Measurements from ENCODE around the gene ZC3HAV1.

DNA sequence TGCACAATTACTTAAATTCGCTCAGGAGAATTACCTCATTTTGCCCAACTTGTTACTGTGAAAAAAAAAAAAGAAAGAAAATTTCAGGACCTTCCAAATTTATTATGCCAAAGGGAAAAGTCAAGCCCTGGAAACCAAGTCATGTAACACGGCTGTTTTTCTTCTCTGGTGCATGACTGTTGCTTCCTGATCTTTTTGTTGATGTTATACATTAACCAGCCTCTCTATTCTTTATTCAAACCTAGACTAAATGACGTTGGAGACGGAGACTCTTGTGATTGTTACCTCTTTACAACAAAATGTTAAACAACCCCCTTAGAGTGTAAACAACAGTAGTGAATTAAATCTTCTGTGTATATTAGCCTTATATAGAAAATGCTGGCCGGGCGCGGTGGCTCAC, 16.1 kb upstream of the ZC3HAV1 start:
- no peak for TF ChIP-seq SP1 (CRISPR knock-in tag; conservative IDR thresholded peaks at IDR 0.05)
- TF ChIP-seq, protein P1, sequence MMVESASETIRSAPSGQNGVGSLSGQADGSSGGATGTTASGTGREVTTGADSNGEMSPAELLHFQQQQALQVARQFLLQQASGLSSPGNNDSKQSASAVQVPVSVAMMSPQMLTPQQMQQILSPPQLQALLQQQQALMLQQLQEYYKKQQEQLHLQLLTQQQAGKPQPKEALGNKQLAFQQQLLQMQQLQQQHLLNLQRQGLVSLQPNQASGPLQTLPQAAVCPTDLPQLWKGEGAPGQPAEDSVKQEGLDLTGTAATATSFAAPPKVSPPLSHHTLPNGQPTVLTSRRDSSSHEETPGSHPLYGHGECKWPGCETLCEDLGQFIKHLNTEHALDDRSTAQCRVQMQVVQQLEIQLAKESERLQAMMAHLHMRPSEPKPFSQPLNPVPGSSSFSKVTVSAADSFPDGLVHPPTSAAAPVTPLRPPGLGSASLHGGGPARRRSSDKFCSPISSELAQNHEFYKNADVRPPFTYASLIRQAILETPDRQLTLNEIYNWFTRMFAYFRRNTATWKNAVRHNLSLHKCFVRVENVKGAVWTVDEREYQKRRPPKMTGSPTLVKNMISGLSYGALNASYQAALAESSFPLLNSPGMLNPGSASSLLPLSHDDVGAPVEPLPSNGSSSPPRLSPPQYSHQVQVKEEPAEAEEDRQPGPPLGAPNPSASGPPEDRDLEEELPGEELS (CRISPR knock-in tag; IDR thresholded peaks at IDR 0.05), result no peak
- TF ChIP-seq ELF4 (CRISPR knock-in tag; IDR thresholded peaks at IDR 0.05; ENCODE audit: low read depth), result no peak
- TF ChIP-seq, protein P2, sequence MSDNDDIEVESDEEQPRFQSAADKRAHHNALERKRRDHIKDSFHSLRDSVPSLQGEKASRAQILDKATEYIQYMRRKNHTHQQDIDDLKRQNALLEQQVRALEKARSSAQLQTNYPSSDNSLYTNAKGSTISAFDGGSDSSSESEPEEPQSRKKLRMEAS (CRISPR knock-in tag; IDR thresholded peaks at IDR 0.05), result no peak
- TF ChIP-seq ZNF416 (CRISPR knock-in tag; IDR thresholded peaks at IDR 0.05), result no peak
- TF ChIP-seq, protein P3, sequence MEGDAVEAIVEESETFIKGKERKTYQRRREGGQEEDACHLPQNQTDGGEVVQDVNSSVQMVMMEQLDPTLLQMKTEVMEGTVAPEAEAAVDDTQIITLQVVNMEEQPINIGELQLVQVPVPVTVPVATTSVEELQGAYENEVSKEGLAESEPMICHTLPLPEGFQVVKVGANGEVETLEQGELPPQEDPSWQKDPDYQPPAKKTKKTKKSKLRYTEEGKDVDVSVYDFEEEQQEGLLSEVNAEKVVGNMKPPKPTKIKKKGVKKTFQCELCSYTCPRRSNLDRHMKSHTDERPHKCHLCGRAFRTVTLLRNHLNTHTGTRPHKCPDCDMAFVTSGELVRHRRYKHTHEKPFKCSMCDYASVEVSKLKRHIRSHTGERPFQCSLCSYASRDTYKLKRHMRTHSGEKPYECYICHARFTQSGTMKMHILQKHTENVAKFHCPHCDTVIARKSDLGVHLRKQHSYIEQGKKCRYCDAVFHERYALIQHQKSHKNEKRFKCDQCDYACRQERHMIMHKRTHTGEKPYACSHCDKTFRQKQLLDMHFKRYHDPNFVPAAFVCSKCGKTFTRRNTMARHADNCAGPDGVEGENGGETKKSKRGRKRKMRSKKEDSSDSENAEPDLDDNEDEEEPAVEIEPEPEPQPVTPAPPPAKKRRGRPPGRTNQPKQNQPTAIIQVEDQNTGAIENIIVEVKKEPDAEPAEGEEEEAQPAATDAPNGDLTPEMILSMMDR (IDR thresholded peaks at IDR 0.05), result no peak
- TF ChIP-seq, protein P4, sequence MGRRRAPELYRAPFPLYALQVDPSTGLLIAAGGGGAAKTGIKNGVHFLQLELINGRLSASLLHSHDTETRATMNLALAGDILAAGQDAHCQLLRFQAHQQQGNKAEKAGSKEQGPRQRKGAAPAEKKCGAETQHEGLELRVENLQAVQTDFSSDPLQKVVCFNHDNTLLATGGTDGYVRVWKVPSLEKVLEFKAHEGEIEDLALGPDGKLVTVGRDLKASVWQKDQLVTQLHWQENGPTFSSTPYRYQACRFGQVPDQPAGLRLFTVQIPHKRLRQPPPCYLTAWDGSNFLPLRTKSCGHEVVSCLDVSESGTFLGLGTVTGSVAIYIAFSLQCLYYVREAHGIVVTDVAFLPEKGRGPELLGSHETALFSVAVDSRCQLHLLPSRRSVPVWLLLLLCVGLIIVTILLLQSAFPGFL (CRISPR knock-in tag; IDR thresholded peaks at IDR 0.05; ENCODE audit: borderline replicate concordance), result no peak
- TF ChIP-seq MXD4 (CRISPR knock-in tag; IDR thresholded peaks at IDR 0.05; ENCODE audit: borderline replicate concordance), result no peak
- TF ChIP-seq, protein P5, sequence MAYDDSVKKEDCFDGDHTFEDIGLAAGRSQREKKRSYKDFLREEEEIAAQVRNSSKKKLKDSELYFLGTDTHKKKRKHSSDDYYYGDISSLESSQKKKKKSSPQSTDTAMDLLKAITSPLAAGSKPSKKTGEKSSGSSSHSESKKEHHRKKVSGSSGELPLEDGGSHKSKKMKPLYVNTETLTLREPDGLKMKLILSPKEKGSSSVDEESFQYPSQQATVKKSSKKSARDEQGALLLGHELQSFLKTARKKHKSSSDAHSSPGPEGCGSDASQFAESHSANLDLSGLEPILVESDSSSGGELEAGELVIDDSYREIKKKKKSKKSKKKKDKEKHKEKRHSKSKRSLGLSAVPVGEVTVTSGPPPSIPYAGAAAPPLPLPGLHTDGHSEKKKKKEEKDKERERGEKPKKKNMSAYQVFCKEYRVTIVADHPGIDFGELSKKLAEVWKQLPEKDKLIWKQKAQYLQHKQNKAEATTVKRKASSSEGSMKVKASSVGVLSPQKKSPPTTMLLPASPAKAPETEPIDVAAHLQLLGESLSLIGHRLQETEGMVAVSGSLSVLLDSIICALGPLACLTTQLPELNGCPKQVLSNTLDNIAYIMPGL (CRISPR knock-in tag; IDR thresholded peaks at IDR 0.05), result no peak
- TF ChIP-seq, protein P6, sequence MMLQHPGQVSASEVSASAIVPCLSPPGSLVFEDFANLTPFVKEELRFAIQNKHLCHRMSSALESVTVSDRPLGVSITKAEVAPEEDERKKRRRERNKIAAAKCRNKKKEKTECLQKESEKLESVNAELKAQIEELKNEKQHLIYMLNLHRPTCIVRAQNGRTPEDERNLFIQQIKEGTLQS (CRISPR knock-in tag; conservative IDR thresholded peaks at IDR 0.05), result no peak
- no peak for TF ChIP-seq CREM (CRISPR knock-in tag; IDR thresholded peaks at IDR 0.05)
- no peak for TF ChIP-seq RORB (CRISPR knock-in tag; IDR thresholded peaks at IDR 0.05)

Data from WTC11 (cell line).